ENCODE results near the gene PGAP6. TPM values are rescaled to one million over a fixed set of nuclear protein-coding genes. Genes with fewer than 3 reads are reported as not detected.

PGAP6 gene
- total RNA-seq, 2 donors from 2014 or later, result 38.7 to 55.4 TPM

DNA sequence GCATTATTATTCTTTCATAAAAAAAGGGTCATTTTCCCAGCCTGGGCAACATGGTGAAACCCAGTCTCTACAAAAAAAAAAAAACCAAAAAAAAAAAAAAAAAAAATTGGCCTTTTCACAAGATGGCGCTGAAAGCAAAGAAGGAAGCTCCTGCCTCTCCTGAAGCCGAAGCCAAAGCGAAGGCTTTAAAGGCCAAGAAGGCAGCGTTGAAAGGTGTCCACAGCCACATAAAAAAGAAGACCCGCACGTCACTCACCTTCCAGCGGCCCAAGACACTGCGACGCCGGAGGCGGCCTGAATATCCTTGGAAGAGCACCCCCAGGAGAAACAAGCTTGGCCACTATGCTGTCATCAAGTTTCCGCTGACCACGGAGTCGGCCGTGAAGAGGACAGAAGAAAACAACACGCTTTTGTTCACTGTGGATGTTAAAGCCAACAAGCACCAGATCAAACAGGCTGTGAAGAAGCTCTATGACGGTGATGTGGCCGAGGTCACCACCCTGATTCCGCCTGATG, 4.9 kb upstream of the PGAP6 start:
- no peak for DNase-seq (ENCODE audit: low spot score)
- Histone ChIP-seq H3K4me3 (no peak overlapping the region), H3K4me1 (ENCODE audit: control insufficient read depth in 1 of 2, low read depth in 2 of 2) (peaks cover 0 to 29% of the 10 kb centered on the region in 2 donors), H3K9me3 (no peaks in the 10 kb centered on the region), H3K27ac (no peak overlapping the region), H3K27me3 (replicated peaks; ENCODE audit: insufficient read depth) (no peaks in the 10 kb centered on the region), H3K36me3 (no peaks in the 10 kb centered on the region)
- no peak for TF ChIP-seq CTCF (IDR thresholded peaks at IDR 0.05)
- ATAC-seq (ENCODE audit: insufficient number of reproducible peaks, low FRiP score, low read depth), result no peak

DNA sequence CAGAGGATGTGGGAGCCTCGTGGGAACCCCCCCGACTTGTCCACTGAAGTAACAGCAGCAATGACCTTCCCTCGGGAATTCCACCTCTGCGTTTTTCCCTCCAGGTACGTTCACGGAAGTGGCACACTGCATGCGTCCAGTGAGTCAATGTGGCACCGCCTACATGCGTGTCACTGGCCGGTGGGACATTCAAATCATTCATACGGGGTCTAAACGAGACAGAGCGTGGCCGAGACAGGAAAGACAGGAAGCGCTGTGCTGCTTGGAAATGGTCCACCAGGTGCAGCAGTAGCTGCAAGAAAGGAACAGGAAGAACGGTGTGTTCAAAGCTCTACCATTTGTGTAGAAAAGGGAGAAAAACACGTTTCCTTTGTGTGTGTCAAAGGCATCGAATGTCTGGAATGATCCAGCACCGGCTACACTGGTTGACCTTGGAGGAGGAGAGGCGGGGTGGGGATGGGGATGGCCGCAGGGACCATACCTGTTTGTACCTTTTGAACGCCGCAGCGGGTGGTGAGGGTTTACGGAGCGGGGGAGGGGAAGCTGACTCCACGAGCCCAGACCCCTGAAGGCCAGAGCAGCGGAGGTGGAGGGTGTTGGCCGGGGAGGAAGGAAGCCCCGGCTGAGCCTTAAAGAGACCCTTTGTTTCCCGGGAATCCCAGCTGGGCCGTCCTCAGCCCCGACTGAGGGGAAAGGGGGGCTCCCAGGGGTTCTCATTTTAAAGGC, 1.7 kb upstream of the PGAP6 start:
- Histone ChIP-seq H3K36me3 (no peaks in the 10 kb centered on the region), H3K4me1 (ENCODE audit: control insufficient read depth in 1 of 2, low read depth in 2 of 2) (peaks cover 9 to 42% of the 10 kb centered on the region in 2 donors), H3K27ac (no peak overlapping the region), H3K9me3 (no peaks in the 10 kb centered on the region), H3K27me3 (replicated peaks; ENCODE audit: insufficient read depth) (no peaks in the 10 kb centered on the region), H3K4me3 (peak overlapping the region; percentile 93)
- DNase-seq (ENCODE audit: low spot score) (no peak), ATAC-seq (ENCODE audit: insufficient number of reproducible peaks, low FRiP score, low read depth) (no peak)
- no peak for TF ChIP-seq CTCF (IDR thresholded peaks at IDR 0.05)

- H3K9me3 ChIP-seq, result no peaks in the 10 kb centered on the region
- ATAC-seq (ENCODE audit: insufficient number of reproducible peaks, low FRiP score, low read depth) (peak; percentile 16), DNase-seq (ENCODE audit: low spot score) (no peak)
- H3K36me3 ChIP-seq, result peaks cover 12% of the 10 kb centered on the region
- peaks cover 9 to 31% of the 10 kb centered on the region in 2 donors for H3K4me1 ChIP-seq (ENCODE audit: control insufficient read depth in 1 of 2, low read depth in 2 of 2)
- no peak for TF ChIP-seq CTCF (IDR thresholded peaks at IDR 0.05)
- no peak overlapping the region for H3K27ac ChIP-seq
- H3K4me3 ChIP-seq, result peak overlapping the region; percentile 84
- H3K27me3 ChIP-seq (replicated peaks; ENCODE audit: insufficient read depth), result no peaks in the 10 kb centered on the region
Observed at GRCh38 chr16:381012-381788, 578 bp downstream of the PGAP6 start.

DNA sequence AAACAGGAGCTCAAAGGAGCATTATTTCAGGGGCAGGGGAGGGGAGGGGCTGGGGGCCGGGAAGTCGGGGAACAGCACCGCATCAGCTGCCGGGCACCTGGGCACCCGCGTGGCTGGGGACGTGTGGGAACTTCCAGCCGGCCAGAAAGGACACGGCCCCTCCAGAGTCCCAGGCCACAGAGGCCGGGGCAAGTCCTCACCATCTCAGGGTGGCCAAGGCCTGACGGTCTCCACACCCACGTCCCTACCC, 1.1 kb downstream of the PGAP6 start:
- TF ChIP-seq CTCF (IDR thresholded peaks at IDR 0.05), result no peak
- H3K4me1 ChIP-seq (ENCODE audit: control insufficient read depth in 1 of 2, low read depth in 2 of 2), result peaks cover 9 to 31% of the 10 kb centered on the region in 2 donors

GRCh38 chr16:379961-380761, 1.6 kb downstream of the PGAP6 start:
- DNase-seq (ENCODE audit: low spot score) (no peak), ATAC-seq (ENCODE audit: insufficient number of reproducible peaks, low FRiP score, low read depth) (no peak)
- no peaks in the 10 kb centered on the region for H3K9me3 ChIP-seq
- no peaks in the 10 kb centered on the region for H3K27me3 ChIP-seq (replicated peaks; ENCODE audit: insufficient read depth)
- H3K27ac ChIP-seq, result no peak overlapping the region
- no peak for TF ChIP-seq CTCF (IDR thresholded peaks at IDR 0.05)
- peaks cover 21% of the 10 kb centered on the region for H3K36me3 ChIP-seq
- H3K4me3 ChIP-seq, result peak overlapping the region; percentile 84
- peaks cover 9 to 31% of the 10 kb centered on the region in 2 donors for H3K4me1 ChIP-seq (ENCODE audit: control insufficient read depth in 1 of 2, low read depth in 2 of 2)

More for the DNA sequence above, 1.1 kb downstream of the PGAP6 start:
- H3K4me3 ChIP-seq, result peak overlapping the region; percentile 84
- peaks cover 17% of the 10 kb centered on the region for H3K36me3 ChIP-seq
- DNase-seq (ENCODE audit: low spot score), result no peak
- no peaks in the 10 kb centered on the region for H3K9me3 ChIP-seq
- no peak for ATAC-seq (ENCODE audit: insufficient number of reproducible peaks, low FRiP score, low read depth)
- H3K27ac ChIP-seq, result no peak overlapping the region
- no peaks in the 10 kb centered on the region for H3K27me3 ChIP-seq (replicated peaks; ENCODE audit: insufficient read depth)

All from thoracic aorta (tissue), 2 donors.